SU-DHL-6 (cell line): ENCODE results near the gene PSMF1.

Experiments
- H2AFZ ChIP-seq: fragments of 200-600 bp; sonication (generic); 2 replicates; pipeline ENCODE4 v1.6.1; 2014; ENCODE audit warnings: low read depth, mild to moderate bottlenecking, moderate library complexity, mixed read lengths, antibody characterized with exemption, low read length; ENCODE audit not compliant: severe bottlenecking
- H3F3A ChIP-seq: fragments of 200-600 bp; shearing (Covaris generic); 2 replicates; pipeline ENCODE4 v1.6.0; 2016; ENCODE audit warnings: antibody characterized with exemption, mild to moderate bottlenecking; ENCODE audit not compliant: insufficient read depth
- H3K27ac ChIP-seq: fragments of 200-600 bp; sonication (generic); 2 replicates; pipeline ENCODE4 v1.5.1; 2016; ENCODE audit warnings: low read depth, mild to moderate bottlenecking, low read length, moderate library complexity, mixed read lengths
- H3K27me3 ChIP-seq: fragments of 200-600 bp; sonication (generic), shearing (Covaris generic); 2 replicates; pipeline ENCODE4 v1.6.0; 2014; ENCODE audit warnings: mild to moderate bottlenecking, low read length
- H3K36me3 ChIP-seq: fragments of 200-600 bp; sonication (generic); 2 replicates; pipeline ENCODE4 v1.6.1; 2014; ENCODE audit warnings: mild to moderate bottlenecking, low read length, mixed read lengths
- H3K4me2 ChIP-seq: fragments of 300-600, 200-600 bp; shearing (Covaris generic), sonication (generic); 2 replicates; pipeline ENCODE4 v1.6.0; 2014; ENCODE audit warnings: low read length, low read depth, mild to moderate bottlenecking; ENCODE audit not compliant: poor library complexity, severe bottlenecking
- H3K4me3 ChIP-seq: fragments of 200-600 bp; sonication (generic); 2 replicates; pipeline ENCODE4 v1.5.1; 2014; ENCODE audit warnings: antibody characterized with exemption, low read length, mild to moderate bottlenecking, mixed read lengths; ENCODE audit not compliant: insufficient read depth, poor library complexity, severe bottlenecking
- H3K79me2 ChIP-seq: fragments of 200-600 bp; sonication (generic); 2 replicates; pipeline ENCODE4 v1.6.1; 2014; ENCODE audit warnings: mild to moderate bottlenecking, low read length, moderate library complexity; ENCODE audit not compliant: insufficient read depth
- H3K9ac ChIP-seq: fragments of 200-600 bp; sonication (generic); 2 replicates; pipeline ENCODE4 v1.7.0; 2014; ENCODE audit warnings: mild to moderate bottlenecking, low read length
- H3K9me2 ChIP-seq: fragments of 200-600 bp; sonication (generic); replicated peaks from 2 replicates; pipeline ENCODE4 v1.6.1; 2014; ENCODE audit warnings: low read length; ENCODE audit not compliant: insufficient read depth
- H3K9me3 ChIP-seq: fragments of 200-600 bp; sonication (generic); 2 replicates; pipeline ENCODE4 v1.6.1; 2014; ENCODE audit warnings: low read length, mixed read lengths; ENCODE audit not compliant: insufficient read depth
- H4K20me1 ChIP-seq: fragments of 200-600 bp; sonication (generic); 2 replicates; pipeline ENCODE4 v1.6.1; 2014; ENCODE audit warnings: low read depth, mild to moderate bottlenecking, antibody characterized with exemption, low read length, moderate library complexity, mixed read lengths
- EZH2phosphoT487 ChIP-seq: fragments of 200-600 bp; sonication (generic), shearing (Covaris generic); conservative IDR thresholded peaks from 2 replicates; pipeline ENCODE4 v1.6.1; 2018; ENCODE audit warnings: mild to moderate bottlenecking, antibody characterized with exemption, low read length, moderate library complexity, mixed read lengths
- TF ChIP-seq, protein P1 (sequence below): fragments of 200-600 bp; sonication (generic); IDR thresholded peaks from one replicate; pipeline ENCODE4 v1.5.1; 2017; ENCODE audit warnings: antibody characterized with exemption, mild to moderate bottlenecking, low read length, moderate library complexity; ENCODE audit not compliant: insufficient read depth, poor library complexity, severe bottlenecking

PSMF1 gene

GRCh38 chr20:1165941-1166340 lies 47.5 kb downstream of the PSMF1 start:
- Histone ChIP-seq H3K4me2 (no peak overlapping the region), H3K27me3 (no peaks in the 10 kb centered on the region), H3K4me3 (no peak overlapping the region), H3K9me3 (no peaks in the 10 kb centered on the region), H3K27ac (no peak overlapping the region), H3K79me2 (no peaks in the 10 kb centered on the region), H3K9ac (no peak overlapping the region), H3K9me2 (no peaks in the 10 kb centered on the region), H3F3A (no peaks in the 10 kb centered on the region), H3K36me3 (no peaks in the 10 kb centered on the region), H2AFZ (no peak overlapping the region), H4K20me1 (no peaks in the 10 kb centered on the region)
- TF ChIP-seq EZH2phosphoT487, result no peak
- TF ChIP-seq, protein P1, sequence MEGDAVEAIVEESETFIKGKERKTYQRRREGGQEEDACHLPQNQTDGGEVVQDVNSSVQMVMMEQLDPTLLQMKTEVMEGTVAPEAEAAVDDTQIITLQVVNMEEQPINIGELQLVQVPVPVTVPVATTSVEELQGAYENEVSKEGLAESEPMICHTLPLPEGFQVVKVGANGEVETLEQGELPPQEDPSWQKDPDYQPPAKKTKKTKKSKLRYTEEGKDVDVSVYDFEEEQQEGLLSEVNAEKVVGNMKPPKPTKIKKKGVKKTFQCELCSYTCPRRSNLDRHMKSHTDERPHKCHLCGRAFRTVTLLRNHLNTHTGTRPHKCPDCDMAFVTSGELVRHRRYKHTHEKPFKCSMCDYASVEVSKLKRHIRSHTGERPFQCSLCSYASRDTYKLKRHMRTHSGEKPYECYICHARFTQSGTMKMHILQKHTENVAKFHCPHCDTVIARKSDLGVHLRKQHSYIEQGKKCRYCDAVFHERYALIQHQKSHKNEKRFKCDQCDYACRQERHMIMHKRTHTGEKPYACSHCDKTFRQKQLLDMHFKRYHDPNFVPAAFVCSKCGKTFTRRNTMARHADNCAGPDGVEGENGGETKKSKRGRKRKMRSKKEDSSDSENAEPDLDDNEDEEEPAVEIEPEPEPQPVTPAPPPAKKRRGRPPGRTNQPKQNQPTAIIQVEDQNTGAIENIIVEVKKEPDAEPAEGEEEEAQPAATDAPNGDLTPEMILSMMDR, result no peak

DNA sequence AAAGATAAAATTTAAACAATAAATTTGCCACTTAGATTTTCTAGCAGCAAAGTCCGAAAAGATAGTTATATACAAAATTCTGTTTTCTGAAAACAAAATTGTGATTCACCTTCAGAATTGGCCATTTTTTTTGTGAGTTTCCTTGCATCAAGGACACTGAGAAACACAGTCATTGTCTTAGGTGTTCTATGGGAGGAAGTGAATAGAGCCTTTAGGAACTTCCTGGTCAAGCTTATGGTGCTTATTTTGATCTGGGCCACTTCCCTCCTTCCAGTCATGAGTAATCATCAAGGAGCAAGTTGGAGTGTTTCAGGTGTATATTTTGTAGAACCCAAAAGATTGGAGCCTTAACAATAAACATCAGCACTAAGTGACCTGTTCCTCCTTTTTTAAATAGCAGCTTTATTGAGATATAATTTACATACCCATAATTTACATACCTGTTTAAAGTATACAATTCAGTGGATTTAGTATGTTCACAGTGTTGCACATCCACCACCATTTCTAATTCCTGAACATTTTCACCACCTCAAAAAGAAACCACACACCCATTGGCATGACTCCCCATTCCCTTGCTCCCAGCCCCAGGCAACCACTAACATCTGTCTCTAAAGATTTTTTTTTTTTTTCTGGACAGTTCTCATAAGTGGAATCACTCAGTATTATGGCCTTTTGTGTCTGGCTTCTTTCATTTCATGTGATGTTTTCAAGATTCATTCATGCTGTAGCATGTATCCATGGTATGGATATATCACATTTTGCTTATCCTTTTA lies 48.7 kb downstream of the PSMF1 start:
- no peaks in the 10 kb centered on the region for H3F3A ChIP-seq
- H3K27ac ChIP-seq, result no peak overlapping the region
- H3K36me3 ChIP-seq, result no peaks in the 10 kb centered on the region
- TF ChIP-seq EZH2phosphoT487, result no peak
- TF ChIP-seq, protein P1, result no peak
- no peak overlapping the region for H3K9ac ChIP-seq
- H3K9me2 ChIP-seq, result no peaks in the 10 kb centered on the region
- no peak overlapping the region for H3K4me3 ChIP-seq
- no peak overlapping the region for H3K4me2 ChIP-seq
- H3K9me3 ChIP-seq, result no peaks in the 10 kb centered on the region
- H3K79me2 ChIP-seq, result no peaks in the 10 kb centered on the region
- H2AFZ ChIP-seq, result no peak overlapping the region
- H4K20me1 ChIP-seq, result no peaks in the 10 kb centered on the region
- no peaks in the 10 kb centered on the region for H3K27me3 ChIP-seq

DNA sequence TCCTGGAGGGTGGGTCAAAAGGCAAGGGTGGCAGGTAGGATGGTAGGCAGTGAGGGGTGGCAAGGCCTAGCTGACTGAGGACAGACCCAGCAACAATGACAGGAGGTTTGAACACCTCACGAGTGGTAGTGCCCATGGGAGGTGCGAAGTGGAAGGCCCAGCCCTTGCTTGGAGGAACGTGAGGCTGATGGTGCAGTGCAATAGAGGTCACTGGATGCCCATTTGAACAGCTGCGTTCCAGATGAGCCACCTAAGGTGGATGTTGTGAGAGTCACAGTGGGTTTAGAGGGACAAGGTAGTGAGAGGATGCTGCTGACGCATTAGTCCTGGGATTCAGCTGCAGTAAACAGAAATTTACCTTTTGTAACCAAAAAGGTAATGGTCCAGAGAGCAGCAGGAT lies 50.8 kb downstream of the PSMF1 start:
- H3K9me2 ChIP-seq, result no peaks in the 10 kb centered on the region
- no peaks in the 10 kb centered on the region for H4K20me1 ChIP-seq
- no peak overlapping the region for H3K4me2 ChIP-seq
- H3K27ac ChIP-seq, result no peak overlapping the region
- H2AFZ ChIP-seq, result no peak overlapping the region
- TF ChIP-seq EZH2phosphoT487, result no peak
- TF ChIP-seq, protein P1, result no peak
- H3F3A ChIP-seq, result no peaks in the 10 kb centered on the region
- no peaks in the 10 kb centered on the region for H3K79me2 ChIP-seq
- H3K36me3 ChIP-seq, result no peaks in the 10 kb centered on the region
- no peaks in the 10 kb centered on the region for H3K9me3 ChIP-seq
- H3K4me3 ChIP-seq, result no peak overlapping the region
- H3K9ac ChIP-seq, result no peak overlapping the region
- H3K27me3 ChIP-seq, result no peaks in the 10 kb centered on the region
